DOHH2 (cell line): ENCODE results near the gene NATD1.

Source experiments
- CTCF ChIP-seq: fragments of 200-600 bp; sonication (generic); IDR thresholded peaks from one replicate; pipeline ENCODE4 v1.5.1; 2014; ENCODE audit warnings: antibody characterized with exemption, mild to moderate bottlenecking, low read depth, low read length; ENCODE audit not compliant: poor library complexity, severe bottlenecking
- EZH2phosphoT487 ChIP-seq: fragments of 200-600 bp; sonication (generic); IDR thresholded peaks from 2 replicates; pipeline ENCODE4 v1.6.1; 2017; ENCODE audit warnings: borderline replicate concordance, mild to moderate bottlenecking, antibody characterized with exemption, low read length, moderate library complexity, mixed read lengths

DNA sequence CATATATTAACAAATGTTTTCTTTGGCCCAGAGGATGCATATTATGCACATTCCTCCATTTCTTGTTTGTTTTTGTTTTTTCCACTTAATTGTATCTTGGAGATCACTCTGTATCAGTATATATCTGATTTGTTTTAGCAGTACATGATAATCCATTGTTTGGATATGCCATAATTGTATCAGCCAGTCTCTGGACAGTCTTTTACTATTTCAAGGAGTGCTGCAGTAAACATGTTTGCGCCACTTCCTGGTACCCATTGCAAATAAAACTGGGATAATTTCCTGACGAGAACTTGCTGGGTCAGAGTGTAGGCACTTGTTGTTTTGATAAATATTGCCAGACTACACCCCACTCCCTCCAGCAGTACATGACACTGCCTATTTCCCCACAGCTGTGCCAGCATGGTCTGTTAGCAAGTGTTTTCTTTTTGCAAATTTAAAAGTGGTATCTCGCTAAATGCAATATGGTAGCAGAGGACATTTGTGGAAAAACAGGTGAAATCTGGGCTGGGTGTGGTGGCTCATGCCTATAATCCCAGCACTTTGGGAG is 34.3 kb downstream of the NATD1 start:
- TF ChIP-seq CTCF, result no peak
- TF ChIP-seq EZH2phosphoT487, result no peak
